Large intestine (tissue), 3 donors: ENCODE data around the gene USP24. TPM values are rescaled to one million over a fixed set of nuclear protein-coding genes. Genes with fewer than 3 reads are reported as not detected.

Experiments used
- DNase-seq, 2 donors: peaks; one replicate each; pipeline versions ENCODE4 v3.0.0 to v3.0.0-alpha.2; 2013
- H3K27ac ChIP-seq: one replicate; pipeline ENCODE4 v1.5.1; 2013; ENCODE audit warnings: low read length
- H3K27me3 ChIP-seq: 2 replicates; pipeline ENCODE4 v1.6.1; 2013; ENCODE audit warnings: low read length; ENCODE audit not compliant: control insufficient read depth, insufficient read depth
- H3K36me3 ChIP-seq: 2 replicates; pipeline ENCODE4 v1.6.1; 2013; ENCODE audit warnings: low read length; ENCODE audit not compliant: control insufficient read depth, insufficient read depth
- H3K4me1 ChIP-seq: one replicate; pipeline ENCODE4 v1.6.1; 2013; ENCODE audit warnings: low read length; ENCODE audit not compliant: control insufficient read depth, insufficient read depth
- H3K4me3 ChIP-seq: one replicate; pipeline ENCODE4 v1.5.1; 2013; ENCODE audit warnings: low read length
- H3K9me3 ChIP-seq: one replicate; pipeline ENCODE4 v1.6.1; 2013; ENCODE audit warnings: mild to moderate bottlenecking, low read depth, low read length, moderate library complexity; ENCODE audit not compliant: control insufficient read depth
- WGBS: methylation state at CpG from one replicate; pipeline ENCODE4 v1.1.5; 2013; ENCODE audit warnings: low lambda C conversion rate; ENCODE audit not compliant: insufficient coverage; 5-methylcytosine and 5-hydroxymethylcytosine counted together
- polyA plus RNA-seq: library from polyadenylated mRNA; unstranded; fragments of 120-200 nt; gene quantifications from one replicate; pipeline ENCODE4 v1.2.1, GENCODE V29; 2013

The USP24 gene
- polyA plus RNA-seq, 1 donor = 37.6 TPM

DNA sequence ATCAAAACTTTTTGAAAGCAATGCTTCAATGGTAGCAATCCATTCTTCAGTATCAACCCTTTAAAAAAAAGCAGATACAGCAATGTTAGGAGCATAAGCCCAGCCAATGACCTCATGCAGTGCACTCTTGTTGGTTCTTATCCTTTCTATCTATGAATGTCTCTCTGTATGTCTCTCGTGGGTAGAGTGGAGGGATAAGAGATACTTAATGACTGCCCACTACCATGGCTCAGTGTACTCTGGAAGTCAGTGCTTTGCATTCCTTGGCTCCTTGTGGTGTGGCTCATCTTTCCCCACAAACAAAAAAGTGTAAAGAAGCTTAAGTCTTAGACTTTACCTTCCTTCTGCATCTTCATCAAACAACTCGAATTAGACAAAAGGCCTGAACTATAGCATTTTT is 125.5 kb downstream of the USP24 start:
- peaks cover 79% of the 10 kb centered on the region for H3K36me3 ChIP-seq
- WGBS = 100% methylated on average over 1 of the region's 2 CpGs

DNA sequence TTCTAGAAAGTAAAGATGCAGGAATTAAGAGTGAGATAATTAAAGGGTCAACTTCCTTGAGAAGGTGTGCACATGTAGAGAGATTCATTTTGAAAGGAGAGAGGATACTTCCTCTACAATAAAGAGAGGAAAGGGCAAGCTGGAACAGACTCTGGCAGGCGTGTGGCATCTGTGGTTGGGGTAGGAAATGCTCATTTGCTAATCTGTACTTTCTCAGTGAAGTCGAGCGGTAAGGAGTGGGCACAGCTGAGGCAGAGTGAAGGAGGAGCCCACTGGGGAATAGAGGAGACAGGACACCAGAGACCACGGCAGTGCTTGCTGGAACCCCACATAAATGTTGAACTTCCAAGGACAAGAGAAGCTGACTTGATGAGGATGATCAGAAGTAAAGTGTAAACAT is 126.8 kb downstream of the USP24 start:
- peaks cover 84% of the 10 kb centered on the region for H3K36me3 ChIP-seq
- H3K9me3 ChIP-seq = no peaks in the 10 kb centered on the region
- H3K4me3 ChIP-seq = no peak overlapping the region
- H3K27me3 ChIP-seq = no peaks in the 10 kb centered on the region
- no peak for DNase-seq
- no peak overlapping the region for H3K27ac ChIP-seq
- no CpG with 5 or more reads among the region's 4 CpGs for WGBS
- H3K4me1 ChIP-seq = no peaks in the 10 kb centered on the region

More for the DNA sequence above, 125.5 kb downstream of the USP24 start:
- H3K9me3 ChIP-seq = no peaks in the 10 kb centered on the region
- no peak for DNase-seq
- no peaks in the 10 kb centered on the region for H3K4me1 ChIP-seq
- no peak overlapping the region for H3K27ac ChIP-seq
- H3K27me3 ChIP-seq = no peaks in the 10 kb centered on the region
- no peak overlapping the region for H3K4me3 ChIP-seq

DNA sequence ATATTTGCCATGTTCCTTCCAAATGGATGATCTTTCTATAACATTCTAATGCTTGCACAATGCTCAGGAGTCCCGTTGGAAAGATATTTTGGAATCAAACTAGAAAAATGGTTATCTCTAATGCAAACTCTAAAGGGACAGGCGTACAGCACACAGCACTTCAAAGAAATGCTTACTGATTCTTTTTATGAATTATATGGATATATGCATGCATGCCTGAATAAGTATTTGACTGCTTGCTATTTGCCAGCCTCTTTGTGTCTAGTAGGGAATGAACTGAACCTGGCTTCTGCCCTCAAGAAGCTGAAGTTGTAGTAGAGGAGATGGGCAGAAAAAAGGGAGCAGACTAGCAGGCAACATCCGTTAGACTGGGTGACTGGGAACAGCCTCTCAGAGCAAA is 127.7 kb downstream of the USP24 start:
- Histone ChIP-seq H3K27ac (no peak overlapping the region), H3K27me3 (no peaks in the 10 kb centered on the region), H3K4me1 (no peaks in the 10 kb centered on the region), H3K4me3 (no peak overlapping the region), H3K36me3 (peaks cover 84% of the 10 kb centered on the region), H3K9me3 (no peaks in the 10 kb centered on the region)
- no peak for DNase-seq
- no CpG with 5 or more reads among the region's 3 CpGs for WGBS

DNA sequence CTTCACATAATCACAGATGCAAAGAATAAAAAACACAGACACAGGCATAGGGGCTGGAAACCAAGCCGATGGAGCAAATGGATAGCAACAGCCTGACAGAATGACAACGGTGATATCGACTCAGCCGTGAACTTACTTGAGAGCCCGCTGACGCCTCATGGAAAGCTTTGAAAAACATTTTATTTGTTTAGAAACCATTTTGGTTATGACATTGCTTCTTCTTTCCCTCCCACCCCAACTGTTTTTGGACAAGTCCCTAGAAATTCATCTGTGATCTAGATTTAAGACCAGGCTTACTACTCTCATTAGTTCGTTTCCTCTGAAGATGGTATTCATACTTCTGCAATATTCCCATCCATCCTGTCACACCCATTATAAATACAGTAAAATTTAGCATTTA is 130.9 kb downstream of the USP24 start:
- WGBS = 100% methylated on average over 1 of the region's 7 CpGs

DNA sequence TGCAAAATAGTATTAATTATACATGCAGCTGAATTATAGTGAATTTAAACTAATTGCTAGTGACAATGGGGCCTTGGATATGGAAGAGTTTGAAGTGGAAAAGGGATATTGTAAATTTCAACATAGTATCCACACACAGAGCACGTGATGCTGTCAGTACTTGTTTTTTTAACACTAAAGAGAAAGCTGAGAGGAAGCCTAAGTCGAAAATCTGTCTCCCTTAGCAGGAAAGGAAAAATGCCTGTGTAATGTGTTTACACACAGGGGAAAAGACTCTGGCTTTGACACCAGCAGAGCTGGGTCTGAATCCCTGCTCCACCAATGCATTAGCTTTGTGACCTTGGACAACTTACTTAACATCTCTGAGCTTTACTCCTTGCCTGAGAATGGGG is 133.3 kb downstream of the USP24 start:
- no CpG with 5 or more reads among the region's 2 CpGs for WGBS
- Histone ChIP-seq H3K4me1 (no peaks in the 10 kb centered on the region), H3K36me3 (peaks cover 77% of the 10 kb centered on the region), H3K4me3 (no peak overlapping the region), H3K9me3 (no peaks in the 10 kb centered on the region), H3K27ac (no peak overlapping the region), H3K27me3 (no peaks in the 10 kb centered on the region)
- DNase-seq = no peak

More for the DNA sequence above, 130.9 kb downstream of the USP24 start:
- H3K27me3 ChIP-seq = no peaks in the 10 kb centered on the region
- no peaks in the 10 kb centered on the region for H3K4me1 ChIP-seq
- no peaks in the 10 kb centered on the region for H3K9me3 ChIP-seq
- peaks cover 82% of the 10 kb centered on the region for H3K36me3 ChIP-seq
- no peak for DNase-seq
- H3K4me3 ChIP-seq = no peak overlapping the region
- no peak overlapping the region for H3K27ac ChIP-seq

DNA sequence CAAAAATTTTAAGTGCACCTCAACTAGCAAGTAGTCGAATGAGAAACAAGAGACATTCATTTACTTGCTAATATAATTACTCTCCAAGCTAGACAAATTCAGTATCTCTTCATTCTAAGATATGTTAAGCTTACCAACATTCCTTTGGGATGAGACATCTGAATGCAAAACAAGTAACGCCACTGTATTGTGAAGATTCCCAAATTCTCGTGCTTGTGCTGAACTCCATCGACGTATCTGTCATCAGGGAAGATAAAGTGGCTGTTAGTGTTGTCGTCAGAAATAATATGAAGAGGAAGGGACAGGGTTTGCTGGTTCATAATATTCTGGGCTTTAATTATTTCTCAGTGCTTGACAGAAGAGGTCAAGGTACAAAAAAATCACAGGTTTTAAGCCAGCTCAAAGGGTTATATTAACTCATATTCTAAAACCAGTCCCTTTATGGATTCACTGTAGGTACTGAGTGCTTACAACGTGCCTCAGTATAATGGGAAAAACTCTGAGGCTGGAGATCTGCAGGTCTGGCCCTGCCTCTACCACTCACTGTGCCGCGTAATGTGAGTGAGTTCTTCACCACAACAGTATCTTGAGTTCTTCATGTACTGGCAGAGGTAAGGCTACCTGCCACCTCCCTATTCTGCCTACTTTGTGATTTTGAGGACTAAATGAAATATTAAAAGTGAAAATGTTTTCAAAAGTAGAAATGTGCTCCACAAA is 133.8 kb downstream of the USP24 start:
- H3K36me3 ChIP-seq = peaks cover 79% of the 10 kb centered on the region

DNA sequence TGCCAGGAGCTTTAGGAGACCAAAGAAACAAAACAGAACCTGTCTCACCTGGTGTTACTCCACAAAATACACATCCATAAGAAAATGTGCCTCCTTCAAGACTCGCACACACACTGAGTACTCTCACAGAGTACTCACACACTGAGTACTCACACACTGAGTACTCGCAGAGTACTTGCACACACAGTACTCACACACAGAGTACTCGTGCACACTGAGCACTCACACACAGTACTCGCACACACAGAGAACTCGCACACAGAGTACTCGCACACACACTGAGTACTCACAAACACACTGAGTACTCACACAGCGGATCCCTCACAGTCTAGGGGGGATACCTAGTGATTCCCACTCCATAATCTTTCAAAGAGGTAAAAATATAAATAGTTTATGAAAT is 135.5 kb downstream of the USP24 start:
- Histone ChIP-seq H3K4me3 (no peak overlapping the region), H3K9me3 (no peaks in the 10 kb centered on the region), H3K4me1 (no peaks in the 10 kb centered on the region), H3K36me3 (peaks cover 74% of the 10 kb centered on the region), H3K27me3 (no peaks in the 10 kb centered on the region), H3K27ac (no peak overlapping the region)
- DNase-seq = no peak
- no CpG with 5 or more reads among the region's 7 CpGs for WGBS

More for the DNA sequence above, 133.8 kb downstream of the USP24 start:
- Histone ChIP-seq H3K27ac (no peak overlapping the region), H3K4me3 (no peak overlapping the region), H3K27me3 (no peaks in the 10 kb centered on the region), H3K4me1 (no peaks in the 10 kb centered on the region), H3K9me3 (no peaks in the 10 kb centered on the region)
- no peak for DNase-seq
- 90% methylated on average over 2 of the region's 9 CpGs for WGBS

DNA sequence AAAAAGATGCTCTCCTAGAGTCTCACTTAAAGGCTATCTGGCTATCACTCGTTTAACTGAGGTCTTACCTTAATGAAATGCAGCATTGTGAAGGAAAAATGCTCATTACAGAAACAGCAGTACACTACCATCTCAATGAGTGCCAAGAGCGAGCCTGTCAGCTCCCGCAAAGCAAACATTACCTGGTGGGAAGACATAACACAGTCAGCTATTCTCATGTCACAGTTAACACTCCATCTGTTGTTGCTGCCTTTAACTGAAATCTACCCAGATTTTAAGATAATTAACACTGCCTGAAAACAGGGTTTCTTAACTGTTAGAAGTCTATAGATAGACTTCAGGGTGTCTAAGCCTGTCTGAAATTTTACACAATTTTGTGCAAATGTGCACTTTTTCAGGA is 136.7 kb downstream of the USP24 start:
- no peak for DNase-seq
- no peaks in the 10 kb centered on the region for H3K27me3 ChIP-seq
- H3K36me3 ChIP-seq = peaks cover 72% of the 10 kb centered on the region
- no peak overlapping the region for H3K4me3 ChIP-seq
- no peaks in the 10 kb centered on the region for H3K9me3 ChIP-seq
- H3K4me1 ChIP-seq = no peaks in the 10 kb centered on the region
- no CpG with 5 or more reads among the region's 3 CpGs for WGBS
- H3K27ac ChIP-seq = no peak overlapping the region

DNA sequence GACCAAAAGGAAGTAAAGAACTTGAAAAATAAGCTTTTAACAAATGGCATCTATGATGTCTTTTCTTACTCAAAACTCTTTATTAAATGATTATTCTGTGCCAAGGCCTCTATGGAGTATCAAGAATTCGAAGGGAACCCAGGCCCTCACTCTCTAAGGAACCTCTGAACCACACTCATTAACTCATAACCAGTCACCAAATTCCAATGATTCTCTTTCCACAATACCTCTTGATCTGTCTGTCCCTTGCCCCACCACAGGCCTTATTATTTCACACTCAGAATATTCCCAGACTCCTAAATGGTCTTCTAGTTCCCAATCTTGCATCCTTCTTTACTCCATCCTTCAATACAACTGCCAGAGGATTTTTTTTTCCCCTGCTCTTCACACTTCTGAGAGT is 138.8 kb downstream of the USP24 start:
- Histone ChIP-seq H3K36me3 (peaks cover 77% of the 10 kb centered on the region), H3K4me3 (no peak overlapping the region), H3K27me3 (no peaks in the 10 kb centered on the region), H3K4me1 (no peaks in the 10 kb centered on the region), H3K9me3 (no peaks in the 10 kb centered on the region), H3K27ac (no peak overlapping the region)
- WGBS = no CpG with 5 or more reads among the region's 1 CpG
- DNase-seq = no peak

DNA sequence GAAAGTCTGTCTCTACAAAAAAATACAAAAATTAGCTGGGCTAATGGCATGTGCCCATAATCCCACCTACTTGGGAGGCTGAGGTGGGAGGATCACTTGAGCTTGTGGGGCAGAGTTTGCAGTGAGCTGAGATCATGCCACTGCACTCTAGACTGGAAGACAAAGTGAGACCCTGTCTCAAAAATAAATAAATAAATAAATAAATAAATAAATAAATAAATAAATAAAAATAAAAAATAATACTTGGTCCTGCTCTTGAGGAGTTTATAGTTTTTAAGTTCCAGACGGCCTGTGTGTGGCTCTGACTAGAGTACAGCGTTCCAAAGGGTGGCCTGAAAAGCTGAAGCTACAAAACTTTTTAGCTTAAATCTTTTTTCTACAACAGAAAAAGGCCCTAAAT is 140.7 kb downstream of the USP24 start:
- Histone ChIP-seq H3K36me3 (peaks cover 81% of the 10 kb centered on the region), H3K9me3 (no peaks in the 10 kb centered on the region), H3K27ac (no peak overlapping the region), H3K4me1 (no peaks in the 10 kb centered on the region), H3K27me3 (no peaks in the 10 kb centered on the region), H3K4me3 (no peak overlapping the region)
- 80% methylated on average over 1 of the region's 2 CpGs for WGBS
- DNase-seq = no peak
